GM12864 (cell line): ENCODE results near the gene BSG.
"Not testable (repeated sequence)": the region's sequence is repeated elsewhere in the genome, so short reads cannot be mapped to it uniquely, and the experiment has no call there.

Experiments used
- DNase-seq: peaks from one replicate; pipeline ENCODE4 v3.0.0-alpha.2; 2011; ENCODE audit warnings: low read depth
- H3K4me3 ChIP-seq: 2 replicates; pipeline ENCODE4 v1.5.1; 2011; ENCODE audit warnings: mild to moderate bottlenecking, low read depth, low read length, control low read depth
- TF ChIP-seq, protein P1 (sequence below): IDR thresholded peaks from 2 replicates; pipeline ENCODE4 v1.5.1; 2011; ENCODE audit warnings: low read depth, mild to moderate bottlenecking, moderate library complexity, low read length, control low read depth, inconsistent platforms; ENCODE audit errors: missing control alignments

Gene BSG

DNA sequence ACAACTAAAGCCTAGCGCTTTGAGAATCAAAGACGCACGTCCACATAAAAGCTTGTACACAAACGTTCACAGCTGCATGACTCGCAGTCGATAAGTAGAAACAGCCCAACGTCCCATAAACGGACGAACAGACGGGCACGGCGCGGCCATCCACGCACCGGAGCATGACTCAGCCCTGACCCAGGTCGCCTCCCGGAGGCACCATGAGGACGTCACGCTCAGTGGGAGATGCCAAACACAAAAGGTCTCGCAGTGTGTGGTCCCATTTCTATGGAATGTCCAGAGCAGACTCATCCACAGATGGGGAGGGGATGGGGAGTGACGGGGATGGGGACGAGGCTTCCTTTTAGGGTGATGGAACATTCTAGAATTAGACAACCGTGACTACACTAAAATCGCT is 51.6 kb downstream of the BSG start:
- TF ChIP-seq, protein P1, sequence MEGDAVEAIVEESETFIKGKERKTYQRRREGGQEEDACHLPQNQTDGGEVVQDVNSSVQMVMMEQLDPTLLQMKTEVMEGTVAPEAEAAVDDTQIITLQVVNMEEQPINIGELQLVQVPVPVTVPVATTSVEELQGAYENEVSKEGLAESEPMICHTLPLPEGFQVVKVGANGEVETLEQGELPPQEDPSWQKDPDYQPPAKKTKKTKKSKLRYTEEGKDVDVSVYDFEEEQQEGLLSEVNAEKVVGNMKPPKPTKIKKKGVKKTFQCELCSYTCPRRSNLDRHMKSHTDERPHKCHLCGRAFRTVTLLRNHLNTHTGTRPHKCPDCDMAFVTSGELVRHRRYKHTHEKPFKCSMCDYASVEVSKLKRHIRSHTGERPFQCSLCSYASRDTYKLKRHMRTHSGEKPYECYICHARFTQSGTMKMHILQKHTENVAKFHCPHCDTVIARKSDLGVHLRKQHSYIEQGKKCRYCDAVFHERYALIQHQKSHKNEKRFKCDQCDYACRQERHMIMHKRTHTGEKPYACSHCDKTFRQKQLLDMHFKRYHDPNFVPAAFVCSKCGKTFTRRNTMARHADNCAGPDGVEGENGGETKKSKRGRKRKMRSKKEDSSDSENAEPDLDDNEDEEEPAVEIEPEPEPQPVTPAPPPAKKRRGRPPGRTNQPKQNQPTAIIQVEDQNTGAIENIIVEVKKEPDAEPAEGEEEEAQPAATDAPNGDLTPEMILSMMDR, result no peak
- DNase-seq, result no peak
- no peak overlapping the region for H3K4me3 ChIP-seq

- no peak for DNase-seq
- TF ChIP-seq, protein P1, result no peak
- H3K4me3 ChIP-seq, result no peak overlapping the region
Observed at GRCh38 chr19:624433-625109, 52.2 kb downstream of the BSG start.

- no peak overlapping the region for H3K4me3 ChIP-seq
- TF ChIP-seq, protein P1, result no peak
- DNase-seq, result no peak
Observed at GRCh38 chr19:625257-625656, 52.9 kb downstream of the BSG start.

DNA sequence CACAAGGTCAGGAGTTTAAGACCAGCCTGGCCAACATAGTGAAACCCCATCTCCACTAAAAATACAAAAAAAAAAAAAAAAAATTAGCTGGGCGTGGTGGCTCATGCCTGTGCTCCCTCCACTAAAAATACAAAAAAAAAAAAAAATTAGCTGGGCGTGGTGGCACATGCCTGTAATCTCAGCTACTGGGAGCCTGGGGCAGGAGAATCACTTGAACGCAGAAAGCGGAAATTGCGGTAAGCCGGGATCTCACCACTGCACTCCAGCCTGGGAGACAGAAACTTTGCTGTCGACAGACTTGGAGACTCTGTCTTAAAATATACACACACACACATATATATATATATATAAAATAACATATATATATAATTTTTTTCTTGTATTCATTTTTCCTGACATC is 54.2 kb downstream of the BSG start:
- H3K4me3 ChIP-seq, DNase-seq: not testable (repeated sequence)

- DNase-seq, result no peak
- H3K4me3 ChIP-seq, result no peak overlapping the region
- TF ChIP-seq, protein P1, result peak; percentile 28
Observed at GRCh38 chr19:628168-628567, 55.8 kb downstream of the BSG start.

DNA sequence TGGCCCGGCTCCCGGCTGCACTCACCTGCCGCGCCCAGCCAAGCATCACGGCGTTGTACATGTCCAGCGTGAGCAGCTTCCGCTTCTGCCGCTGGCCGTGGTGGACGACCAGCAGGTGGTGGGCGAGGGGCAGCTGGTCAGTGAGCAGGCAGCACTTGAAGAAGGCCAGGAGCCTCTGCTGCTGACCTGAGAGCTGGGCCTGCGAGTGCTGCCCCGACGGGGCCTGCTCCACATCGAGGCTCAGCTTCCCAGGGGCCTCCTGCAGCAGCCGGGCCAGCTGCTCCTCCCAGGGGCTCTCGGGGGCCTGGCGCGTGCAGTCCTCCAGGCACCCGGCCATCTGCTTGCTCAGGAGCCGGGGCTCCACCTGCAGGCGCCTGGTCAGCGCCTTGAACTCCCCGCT is 57.1 kb downstream of the BSG start:
- not testable (repeated sequence) for DNase-seq, H3K4me3 ChIP-seq

DNA sequence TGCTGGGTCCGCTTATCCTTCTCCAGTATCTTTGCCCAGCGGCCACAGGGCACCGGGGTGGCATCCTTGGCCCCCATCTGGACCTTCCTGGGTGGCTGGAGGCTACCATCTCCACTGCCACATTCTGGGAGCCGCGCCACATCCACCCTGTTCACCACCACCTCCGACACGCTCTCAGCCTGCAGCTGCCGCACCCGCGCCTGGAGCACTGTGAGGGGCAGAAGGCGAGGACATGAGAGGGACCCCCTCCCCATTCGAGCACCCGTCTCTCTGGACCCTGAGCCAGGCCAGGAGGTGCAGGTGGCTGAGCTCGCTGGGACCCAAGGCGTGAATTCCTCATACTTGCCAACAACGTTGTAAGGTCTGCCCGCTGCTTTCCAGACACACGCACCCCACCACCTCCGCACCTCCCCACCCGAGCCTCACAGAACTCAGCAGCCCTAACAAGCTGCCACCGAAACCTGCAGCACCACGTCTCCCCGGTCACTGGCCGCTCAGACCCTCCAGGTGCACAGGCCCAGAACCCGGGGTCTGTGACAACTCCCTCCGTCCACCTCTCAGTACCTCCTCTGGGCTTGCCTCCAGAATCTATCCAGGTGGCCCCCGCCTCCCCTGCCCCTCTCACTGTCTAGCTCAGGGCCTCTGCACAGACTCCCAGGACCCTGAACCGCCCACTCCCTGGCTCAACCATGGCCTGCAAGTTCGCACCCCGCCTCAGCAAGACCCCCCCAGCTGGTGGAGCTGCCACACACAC is 57.7 kb downstream of the BSG start:
- TF ChIP-seq, protein P1, result no peak
- H3K4me3 ChIP-seq, result no peak overlapping the region
- DNase-seq, result no peak

- DNase-seq, result no peak
Observed at GRCh38 chr19:632579-633067, 60.2 kb downstream of the BSG start.

More at GRCh38 chr19:632579-633067, 60.2 kb downstream of the BSG start:
- TF ChIP-seq, protein P1, result no peak
- H3K4me3 ChIP-seq, result peak overlapping the region; percentile 67
